ENCODE measurements around the gene BBS7. TPM values are rescaled to one million over a fixed set of nuclear protein-coding genes. Genes with fewer than 3 reads are reported as not detected.

The BBS7 gene
- total and polyA plus RNA-seq, 9 of the 15 experiments (the other 6 are each of a cell fraction or from before 2014, with no cell fraction given), result 13.4 to 25.8 (median 16.4) TPM

DNA sequence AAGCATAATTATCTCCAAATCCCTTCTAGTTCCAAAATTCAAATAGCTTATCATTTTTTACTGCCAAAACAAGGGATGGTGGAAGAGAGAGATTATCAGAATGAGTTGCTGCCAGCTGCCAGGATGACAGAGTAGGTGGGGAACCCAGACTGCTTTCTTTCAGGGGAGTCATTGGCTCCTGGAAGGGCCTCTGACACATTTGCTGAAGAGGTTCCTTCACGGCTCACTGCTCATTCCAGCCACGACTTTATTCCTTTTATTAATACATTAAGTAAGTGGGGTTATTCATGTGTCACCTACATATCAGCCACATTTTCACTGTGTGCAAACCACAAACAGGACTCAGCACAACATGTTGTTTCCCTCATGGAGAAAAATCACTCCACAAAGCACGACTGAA, 92.6 kb downstream of the BBS7 start:
- Histone ChIP-seq H3K9me3 (replicated peaks; ENCODE audit: control insufficient read depth, insufficient read depth, low read depth, low read length) (no peaks in the 10 kb centered on the region), H4K20me1 (replicated peaks; ENCODE audit: control insufficient read depth, insufficient read depth, low read length) (no peaks in the 10 kb centered on the region), H3K27ac (ENCODE audit: extremely low read depth, low read depth, low read length) (no peak overlapping the region), H3K36me3 (ENCODE audit: control insufficient read depth, insufficient read depth, low read length) (no peaks in the 10 kb centered on the region), H3K4me3 (no peak overlapping the region), H3K27me3 (ENCODE audit: control insufficient read depth in 2 of 2, insufficient read depth in 2 of 2, low read length in 2 of 2) (no peaks in the 10 kb centered on the region), H3K9me1 (ENCODE audit: control insufficient read depth, insufficient read depth, low read length) (no peaks in the 10 kb centered on the region), H3K4me1 (replicated peaks in 1 of 2; ENCODE audit: control insufficient read depth in 2 of 2, insufficient read depth in 2 of 2, low read length in 2 of 2) (peaks cover 0 to 6% of the 10 kb centered on the region in 2 experiments; a peak in 1 of 5 replicates), H3K79me2 (ENCODE audit: control insufficient read depth, insufficient read depth, low read length) (no peaks in the 10 kb centered on the region), H3K9ac (ENCODE audit: insufficient read depth in 1 of 2, low read depth in 2 of 2, low read length in 2 of 2) (peak overlapping the region in 1 of 2 experiments; percentile 26; a peak in 1 of 4 replicates), H2AFZ (ENCODE audit: low read depth, low read length) (peak overlapping the region; percentile 78), H3K4me2 (ENCODE audit: insufficient read depth, low read length) (no peak overlapping the region)
- no peak for TF ChIP-seq ZNF12 (CRISPR knock-in tag; IDR thresholded peaks at IDR 0.05)
- TF ChIP-seq, protein P1, sequence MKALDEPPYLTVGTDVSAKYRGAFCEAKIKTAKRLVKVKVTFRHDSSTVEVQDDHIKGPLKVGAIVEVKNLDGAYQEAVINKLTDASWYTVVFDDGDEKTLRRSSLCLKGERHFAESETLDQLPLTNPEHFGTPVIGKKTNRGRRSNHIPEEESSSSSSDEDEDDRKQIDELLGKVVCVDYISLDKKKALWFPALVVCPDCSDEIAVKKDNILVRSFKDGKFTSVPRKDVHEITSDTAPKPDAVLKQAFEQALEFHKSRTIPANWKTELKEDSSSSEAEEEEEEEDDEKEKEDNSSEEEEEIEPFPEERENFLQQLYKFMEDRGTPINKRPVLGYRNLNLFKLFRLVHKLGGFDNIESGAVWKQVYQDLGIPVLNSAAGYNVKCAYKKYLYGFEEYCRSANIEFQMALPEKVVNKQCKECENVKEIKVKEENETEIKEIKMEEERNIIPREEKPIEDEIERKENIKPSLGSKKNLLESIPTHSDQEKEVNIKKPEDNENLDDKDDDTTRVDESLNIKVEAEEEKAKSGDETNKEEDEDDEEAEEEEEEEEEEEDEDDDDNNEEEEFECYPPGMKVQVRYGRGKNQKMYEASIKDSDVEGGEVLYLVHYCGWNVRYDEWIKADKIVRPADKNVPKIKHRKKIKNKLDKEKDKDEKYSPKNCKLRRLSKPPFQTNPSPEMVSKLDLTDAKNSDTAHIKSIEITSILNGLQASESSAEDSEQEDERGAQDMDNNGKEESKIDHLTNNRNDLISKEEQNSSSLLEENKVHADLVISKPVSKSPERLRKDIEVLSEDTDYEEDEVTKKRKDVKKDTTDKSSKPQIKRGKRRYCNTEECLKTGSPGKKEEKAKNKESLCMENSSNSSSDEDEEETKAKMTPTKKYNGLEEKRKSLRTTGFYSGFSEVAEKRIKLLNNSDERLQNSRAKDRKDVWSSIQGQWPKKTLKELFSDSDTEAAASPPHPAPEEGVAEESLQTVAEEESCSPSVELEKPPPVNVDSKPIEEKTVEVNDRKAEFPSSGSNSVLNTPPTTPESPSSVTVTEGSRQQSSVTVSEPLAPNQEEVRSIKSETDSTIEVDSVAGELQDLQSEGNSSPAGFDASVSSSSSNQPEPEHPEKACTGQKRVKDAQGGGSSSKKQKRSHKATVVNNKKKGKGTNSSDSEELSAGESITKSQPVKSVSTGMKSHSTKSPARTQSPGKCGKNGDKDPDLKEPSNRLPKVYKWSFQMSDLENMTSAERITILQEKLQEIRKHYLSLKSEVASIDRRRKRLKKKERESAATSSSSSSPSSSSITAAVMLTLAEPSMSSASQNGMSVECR (CRISPR knock-in tag; IDR thresholded peaks at IDR 0.05), result no peak
- TF ChIP-seq MTA2 (IDR thresholded peaks at IDR 0.05; ENCODE audit: low read depth), result no peak
- TF ChIP-seq CBFA2T3 (IDR thresholded peaks at IDR 0.05), result peak; percentile 52
- peak; percentile 27; the same call in 1 of the 2 replicates for TF ChIP-seq TAL1 (IDR thresholded peaks at IDR 0.05)
- peak; percentile 9; the same call in 1 of the 2 replicates for TF ChIP-seq CBFA2T2 (conservative IDR thresholded peaks at IDR 0.05)
- no peak for TF ChIP-seq KLF16 (IDR thresholded peaks at IDR 0.05)
- peak; percentile 40; the same call in 1 of the 2 replicates for TF ChIP-seq L3MBTL2 (IDR thresholded peaks at IDR 0.05)
- BruUV-seq (replicated peaks), result no TSS peak
- ATAC-seq (peak; percentile 40), FAIRE-seq (no peak), DNase-seq (ENCODE audit: extremely low read depth in 1 of 4, low spot score in 3 of 4) (no peak)
- intact Hi-C loops (cut with micrococcal nuclease) (no loop called here), in situ Hi-C loops (cut with MboI) (no loop called here)
- WGBS (ENCODE audit: insufficient coverage, low coverage, missing lambda C conversion rate), result 5% methylated on average over 3 of the region's 3 CpGs
- CTCF ChIA-PET (ENCODE audit: low intra/inter-chr PET ratio), result no interaction called here
- POLR2A ChIA-PET, result interaction anchor here (0.8 kb wide), 1 partner anchor 14 kb away, joined by 4 read pairs; no protein-coding TSS in a partner anchor
